CD4-positive, alpha-beta memory T cell (primary cell): Measurements from ENCODE around the gene PPP1R8. TPM values are rescaled to one million over a fixed set of nuclear protein-coding genes. Genes with fewer than 3 reads are reported as not detected.

Source experiments
- CTCF ChIA-PET: fragments of 350-600 bp; sonication (Branson Sonifier 250); formaldehyde crosslinking; loops from one replicate; lab custom pipeline; 2021; ENCODE audit warnings: inconsistent platforms; ENCODE audit not compliant: partially characterized antibody; lab: Charles Lee
- POLR2A ChIA-PET: fragments of 350-600 bp; sonication (Branson Sonifier 250); formaldehyde crosslinking; loops from one replicate; lab custom pipeline; 2021; ENCODE audit not compliant: partially characterized antibody; lab: Charles Lee
- DNase-seq, 5 donors: peaks; one replicate each; pipeline versions ENCODE4 v3.0.0 to v3.0.0-alpha.2; 2020 to 2022; ENCODE audit warnings: mixed read lengths in 1 of 5
- H3K27ac ChIP-seq: one replicate; pipeline ENCODE4 v1.7.0; 2013; ENCODE audit warnings: low read depth, low read length
- H3K27me3 ChIP-seq: 2 replicates; pipeline ENCODE4 v1.7.0; 2013; ENCODE audit warnings: mild to moderate bottlenecking, low read length, moderate library complexity; ENCODE audit not compliant: insufficient read depth
- H3K36me3 ChIP-seq: 2 replicates; pipeline ENCODE4 v1.7.0; 2013; ENCODE audit warnings: mild to moderate bottlenecking, low read length, moderate library complexity; ENCODE audit not compliant: insufficient read depth
- H3K4me1 ChIP-seq: 2 replicates; pipeline ENCODE4 v1.7.0; 2013; ENCODE audit warnings: mild to moderate bottlenecking, low read length, moderate library complexity; ENCODE audit not compliant: insufficient read depth
- H3K4me3 ChIP-seq, 2 donors: one replicate each; pipeline ENCODE4 v1.7.0; 2013; ENCODE audit warnings: low read length in 2 of 2, mild to moderate bottlenecking in 1 of 2
- H3K9me3 ChIP-seq, 2 donors: one replicate each; pipeline ENCODE4 v1.7.0; 2013; ENCODE audit warnings: low read length in 2 of 2, control low read depth in 1 of 2; ENCODE audit not compliant: control insufficient read depth in 1 of 2
- H3K27ac Mint-ChIP-seq, 7 donors: one replicate each; pipeline ENCODE4 v1.8.0; 2020 to 2021; ENCODE audit warnings: mixed read lengths in 7 of 7, mild to moderate bottlenecking in 6 of 7, inconsistent platforms in 3 of 7, moderate library complexity in 3 of 7
- H3K27me3 Mint-ChIP-seq, 2 donors: one replicate each; pipeline ENCODE4 v1.8.0; 2020 to 2021; ENCODE audit warnings: mixed read lengths in 2 of 2
- H3K36me3 Mint-ChIP-seq, 2 donors: one replicate each; pipeline ENCODE4 v1.8.0; 2020 to 2021; ENCODE audit warnings: mixed read lengths in 2 of 2, inconsistent platforms in 1 of 2, mild to moderate bottlenecking in 1 of 2
- H3K4me1 Mint-ChIP-seq, 4 donors: one replicate each; pipeline ENCODE4 v1.8.0; 2020 to 2021; ENCODE audit warnings: mixed read lengths in 4 of 4, mild to moderate bottlenecking in 1 of 4
- H3K4me3 Mint-ChIP-seq, 8 donors: one replicate each; pipeline ENCODE4 v1.8.0; 2020 to 2021; ENCODE audit warnings: mixed read lengths in 8 of 8, mild to moderate bottlenecking in 7 of 8, moderate library complexity in 6 of 8, inconsistent platforms in 3 of 8
- H3K9me3 Mint-ChIP-seq, 8 donors: one replicate each; pipeline ENCODE4 v1.8.0; 2020 to 2021; ENCODE audit warnings: mixed read lengths in 8 of 8, mild to moderate bottlenecking in 5 of 8, inconsistent platforms in 3 of 8, moderate library complexity in 1 of 8
- intact Hi-C: fragments of 100-400 bp; cut with micrococcal nuclease; formaldehyde crosslinking; loops from one replicate; pipeline ENCODE4 v1.15.1; 2023
- polyA plus RNA-seq, 2 donors: library from polyadenylated mRNA; unstranded; fragments of 300-500 nt; fragmentation: Illumina TruSeq; gene quantifications; one replicate each; pipeline ENCODE4 v1.2.3, GENCODE V29; 2021
- total RNA-seq, 2 experiments: library from RNA; stranded (reverse); gene quantifications; one replicate each; pipeline ENCODE4 v1.2.3, GENCODE V29; 2021

PPP1R8 gene
- total and polyA plus RNA-seq, 4 experiments from 2014 or later = 27.8 to 45.8 (median 40.0) TPM

- Mint-ChIP-seq H3K36me3 (peaks cover 62 to 78% of the 10 kb centered on the region in 2 donors), H3K27me3 (no peaks in the 10 kb centered on the region), H3K4me3 (no peak overlapping the region), H3K4me1 (peaks cover 30 to 74% (median 53%) of the 10 kb centered on the region in 4 donors), H3K9me3 (no peaks in the 10 kb centered on the region), H3K27ac (peak overlapping the region in 6 of 7 donors; percentile 19 to 79 (median 62))
- no peak overlapping the region for H3K27ac ChIP-seq
- no peak for DNase-seq
- H3K4me3 ChIP-seq = no peak overlapping the region
- no peaks in the 10 kb centered on the region for H3K9me3 ChIP-seq
- H3K27me3 ChIP-seq = no peaks in the 10 kb centered on the region
- ChIA-PET POLR2A (interaction anchor here (0.5 kb wide), 1 partner anchor 698 kb away, joined by 3 read pairs; no protein-coding TSS in a partner anchor), CTCF (interaction anchor here (1.0 to 1.4 kb wide), 2 partner anchors 25 to 476 kb away, joined by 3 read pairs; no protein-coding TSS in a partner anchor)
- intact Hi-C loops = no loop called here
- H3K36me3 ChIP-seq = peaks cover 62% of the 10 kb centered on the region
- H3K4me1 ChIP-seq = peaks cover 44% of the 10 kb centered on the region
Measured at GRCh38 chr1:27883536-27883935, 53.0 kb downstream of the PPP1R8 start.

- H3K36me3 Mint-ChIP-seq = peaks cover 58 to 74% of the 10 kb centered on the region in 2 donors
- no peaks in the 10 kb centered on the region for H3K27me3 Mint-ChIP-seq
- ChIA-PET POLR2A (no interaction called here), CTCF (interaction anchor here (1.0 to 1.4 kb wide), 2 partner anchors 26 to 475 kb away, joined by 3 read pairs; no protein-coding TSS in a partner anchor)
- H3K27me3 ChIP-seq = no peaks in the 10 kb centered on the region
- H3K27ac Mint-ChIP-seq = peak overlapping the region; percentile 27 to 92 (median 72)
- H3K9me3 Mint-ChIP-seq = no peaks in the 10 kb centered on the region
- no peak overlapping the region for H3K27ac ChIP-seq
- DNase-seq = no peak
- H3K9me3 ChIP-seq = no peaks in the 10 kb centered on the region
- intact Hi-C loops = no loop called here
- H3K4me3 Mint-ChIP-seq = peak overlapping the region in 2 of 8 donors; percentile 10 to 54
- peaks cover 26 to 73% (median 53%) of the 10 kb centered on the region in 4 donors for H3K4me1 Mint-ChIP-seq
- H3K4me3 ChIP-seq = no peak overlapping the region
- peaks cover 56% of the 10 kb centered on the region for H3K36me3 ChIP-seq
- H3K4me1 ChIP-seq = peaks cover 45% of the 10 kb centered on the region
Measured at GRCh38 chr1:27884006-27884954, 53.7 kb downstream of the PPP1R8 start.

GRCh38 chr1:27885114-27885528, 54.5 kb downstream of the PPP1R8 start:
- DNase-seq = no peak
- peaks cover 54 to 69% of the 10 kb centered on the region in 2 donors for H3K36me3 Mint-ChIP-seq
- H3K9me3 ChIP-seq = no peaks in the 10 kb centered on the region
- ChIA-PET POLR2A (no interaction called here), CTCF (no interaction called here)
- H3K27me3 ChIP-seq = no peaks in the 10 kb centered on the region
- H3K4me3 ChIP-seq = no peak overlapping the region
- peaks cover 25 to 75% (median 56%) of the 10 kb centered on the region in 4 donors for H3K4me1 Mint-ChIP-seq
- intact Hi-C loops = no loop called here
- no peaks in the 10 kb centered on the region for H3K9me3 Mint-ChIP-seq
- H3K27ac Mint-ChIP-seq = peak overlapping the region in 6 of 7 donors; percentile 29 to 92 (median 74)
- peak overlapping the region in 1 of 8 donors; percentile 20 for H3K4me3 Mint-ChIP-seq
- H3K27me3 Mint-ChIP-seq = no peaks in the 10 kb centered on the region
- peaks cover 51% of the 10 kb centered on the region for H3K4me1 ChIP-seq
- H3K36me3 ChIP-seq = peaks cover 48% of the 10 kb centered on the region
- no peak overlapping the region for H3K27ac ChIP-seq

- peaks cover 57 to 73% of the 10 kb centered on the region in 2 donors for H3K36me3 Mint-ChIP-seq
- Histone ChIP-seq H3K4me1 (peaks cover 56% of the 10 kb centered on the region), H3K36me3 (peaks cover 43% of the 10 kb centered on the region)
Measured at GRCh38 chr1:27885621-27886352, 55.2 kb downstream of the PPP1R8 start.

GRCh38 chr1:27886353-27886679, 55.7 kb downstream of the PPP1R8 start:
- H3K4me3 Mint-ChIP-seq = peak overlapping the region in 4 of 8 donors; percentile 15 to 89 (median 64)
- peaks cover 33 to 87% (median 64%) of the 10 kb centered on the region in 4 donors for H3K4me1 Mint-ChIP-seq
- H3K27me3 Mint-ChIP-seq = no peaks in the 10 kb centered on the region
- peaks cover 60 to 77% of the 10 kb centered on the region in 2 donors for H3K36me3 Mint-ChIP-seq
- ChIA-PET POLR2A (interaction anchor here (1.3 to 2.6 kb wide), 3 partner anchors 11 to 29 kb away, joined by 4 to 17 read pairs (median 5); partner anchors contain the start of gene THEMIS2), CTCF (interaction anchor here (1.0 kb wide), 1 partner anchor 29 kb away, joined by 4 read pairs; no protein-coding TSS in a partner anchor)
- intact Hi-C loops = loop anchor here (2.0 kb wide), 2 partner anchors 14 to 28 kb away; partner anchors contain the start of gene THEMIS2
- H3K27ac Mint-ChIP-seq = peak overlapping the region in 6 of 7 donors; percentile 61 to 94 (median 91)
- Histone ChIP-seq H3K27me3 (no peaks in the 10 kb centered on the region), H3K4me1 (peaks cover 62% of the 10 kb centered on the region), H3K9me3 (no peaks in the 10 kb centered on the region), H3K36me3 (peaks cover 43% of the 10 kb centered on the region), H3K4me3 (no peak overlapping the region), H3K27ac (peak overlapping the region; percentile 37)
- DNase-seq = no peak
- no peaks in the 10 kb centered on the region for H3K9me3 Mint-ChIP-seq

More at GRCh38 chr1:27885621-27886352, 55.2 kb downstream of the PPP1R8 start:
- peak overlapping the region; percentile 61 to 94 (median 91) for H3K27ac Mint-ChIP-seq
- peaks cover 28 to 81% (median 61%) of the 10 kb centered on the region in 4 donors for H3K4me1 Mint-ChIP-seq
- CTCF ChIA-PET = interaction anchor here (1.0 kb wide), 1 partner anchor 28 kb away, joined by 4 read pairs; no protein-coding TSS in a partner anchor
- H3K9me3 Mint-ChIP-seq = no peaks in the 10 kb centered on the region
- intact Hi-C loops = loop anchor here (2.0 kb wide), 2 partner anchors 13 to 27 kb away; partner anchors contain the start of gene THEMIS2
- POLR2A ChIA-PET = interaction anchor here (1.3 to 2.6 kb wide), 2 partner anchors 13 to 28 kb away, joined by 4 to 17 read pairs; partner anchors contain the start of gene THEMIS2
- Histone ChIP-seq H3K27me3 (no peaks in the 10 kb centered on the region), H3K9me3 (no peaks in the 10 kb centered on the region), H3K4me3 (no peak overlapping the region), H3K27ac (no peak overlapping the region)
- DNase-seq = no peak
- H3K4me3 Mint-ChIP-seq = peak overlapping the region in 4 of 8 donors; percentile 15 to 89 (median 64)
- no peaks in the 10 kb centered on the region for H3K27me3 Mint-ChIP-seq

GRCh38 chr1:27886744-27887143, 56.2 kb downstream of the PPP1R8 start:
- CTCF ChIA-PET = interaction anchor here (1.0 kb wide), 1 partner anchor 29 kb away, joined by 4 read pairs; no protein-coding TSS in a partner anchor
- POLR2A ChIA-PET = interaction anchor here (1.0 to 2.6 kb wide), 4 partner anchors 11 to 29 kb away, joined by 4 to 17 read pairs (median 6); partner anchors contain the start of gene THEMIS2
- peaks cover 43% of the 10 kb centered on the region for H3K36me3 ChIP-seq

More at GRCh38 chr1:27886744-27887143, 56.2 kb downstream of the PPP1R8 start:
- Mint-ChIP-seq H3K36me3 (peaks cover 62 to 77% of the 10 kb centered on the region in 2 donors), H3K27ac (peak overlapping the region; percentile 85 to 94 (median 91)), H3K9me3 (no peaks in the 10 kb centered on the region), H3K4me3 (peak overlapping the region in 6 of 8 donors; percentile 69 to 89 (median 77)), H3K27me3 (no peaks in the 10 kb centered on the region), H3K4me1 (peaks cover 37 to 91% (median 69%) of the 10 kb centered on the region in 4 donors)
- H3K27ac ChIP-seq = peak overlapping the region; percentile 37
- no peak for DNase-seq
- no peaks in the 10 kb centered on the region for H3K9me3 ChIP-seq
- no peaks in the 10 kb centered on the region for H3K27me3 ChIP-seq
- peaks cover 66% of the 10 kb centered on the region for H3K4me1 ChIP-seq
- intact Hi-C loops = loop anchor here (2.0 kb wide), 2 partner anchors 14 to 28 kb away; partner anchors contain the start of gene THEMIS2
- H3K4me3 ChIP-seq = no peak overlapping the region
